ENCODE results near the gene BCLAF1.
"Not testable (repeated sequence)": the region's sequence is repeated elsewhere in the genome, so short reads cannot be mapped to it uniquely, and the experiment has no call there.

BCLAF1 gene

DNA sequence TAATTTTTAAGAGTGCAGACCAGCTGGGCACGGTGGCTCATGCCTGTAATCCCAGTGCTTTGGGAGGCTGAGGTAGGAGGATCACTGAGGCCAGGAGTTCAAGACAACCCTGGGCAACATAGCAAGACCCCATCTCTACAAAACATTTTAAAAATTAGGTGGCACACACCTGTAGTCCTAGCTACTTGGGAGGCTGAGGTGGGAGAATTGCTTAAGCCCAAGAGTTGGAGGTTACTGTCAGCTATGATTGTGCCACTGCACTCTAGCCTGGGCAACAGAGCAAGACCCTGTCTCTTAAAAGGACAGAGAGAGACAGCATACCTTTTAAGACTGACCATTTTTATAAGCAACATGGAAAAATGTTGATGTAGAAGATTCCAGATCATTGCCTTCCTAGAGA lies 18.8 kb upstream of the BCLAF1 start:
- DNase-seq = not testable (repeated sequence)

DNA sequence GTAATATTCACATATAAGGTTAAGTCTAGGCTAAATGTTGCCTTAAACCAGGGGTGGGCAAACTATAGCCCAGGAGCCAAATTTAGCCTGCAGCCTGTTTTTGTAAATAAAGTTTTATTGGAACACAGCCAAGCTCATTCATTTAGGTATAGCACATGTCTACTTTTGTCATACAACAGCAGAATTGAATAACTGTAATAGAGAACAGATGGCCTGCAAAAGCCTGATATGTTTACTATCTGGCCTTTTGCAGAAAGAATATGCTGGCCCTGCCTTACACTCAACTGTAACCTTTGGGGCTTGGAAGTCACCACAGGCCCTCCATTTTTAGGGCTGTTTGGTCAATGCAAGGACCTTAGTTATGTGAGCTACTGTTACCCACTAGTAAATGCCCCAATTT lies 17.7 kb upstream of the BCLAF1 start:
- DNase-seq = peak in 1 of 3 experiments; percentile 20

DNA sequence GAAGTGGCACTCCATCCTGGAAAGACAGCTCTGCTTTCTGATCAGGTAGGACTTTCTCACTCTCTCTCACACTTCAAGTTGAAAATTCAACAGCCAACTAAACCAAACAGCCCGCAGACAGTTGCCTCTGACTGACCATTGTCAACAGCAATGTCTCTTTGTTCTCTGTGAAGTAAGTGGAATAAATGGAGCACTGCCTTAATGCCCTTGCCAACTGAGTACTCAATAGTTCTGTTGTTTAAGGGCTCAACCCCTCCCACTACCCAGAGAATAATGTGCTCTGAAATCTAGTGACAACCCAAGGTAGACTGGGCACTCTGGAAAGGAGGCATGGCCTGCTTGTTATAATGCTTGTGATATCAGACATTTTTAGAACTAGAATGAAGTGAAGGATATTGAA lies 16.8 kb upstream of the BCLAF1 start:
- DNase-seq = no peak

DNA sequence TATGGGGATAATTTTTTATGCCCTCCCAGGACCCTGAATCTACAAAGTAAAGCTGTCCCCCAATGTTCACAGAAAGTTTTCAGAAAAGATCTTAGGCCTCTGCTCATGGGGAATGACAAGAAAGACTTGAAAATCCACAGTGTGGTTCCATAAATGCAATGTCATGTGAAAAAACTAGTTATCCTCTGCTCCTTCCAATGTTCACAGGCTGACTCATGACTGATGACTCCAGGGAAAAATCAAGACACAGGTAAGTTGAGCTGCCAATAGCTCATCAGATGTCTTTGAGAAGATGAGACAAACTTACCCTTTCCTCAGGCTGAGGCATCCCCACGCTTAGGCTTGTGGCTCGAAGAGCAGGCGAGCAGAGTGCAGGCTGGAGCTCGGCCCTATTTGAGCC lies 14.8 kb upstream of the BCLAF1 start:
- no peak for DNase-seq

DNA sequence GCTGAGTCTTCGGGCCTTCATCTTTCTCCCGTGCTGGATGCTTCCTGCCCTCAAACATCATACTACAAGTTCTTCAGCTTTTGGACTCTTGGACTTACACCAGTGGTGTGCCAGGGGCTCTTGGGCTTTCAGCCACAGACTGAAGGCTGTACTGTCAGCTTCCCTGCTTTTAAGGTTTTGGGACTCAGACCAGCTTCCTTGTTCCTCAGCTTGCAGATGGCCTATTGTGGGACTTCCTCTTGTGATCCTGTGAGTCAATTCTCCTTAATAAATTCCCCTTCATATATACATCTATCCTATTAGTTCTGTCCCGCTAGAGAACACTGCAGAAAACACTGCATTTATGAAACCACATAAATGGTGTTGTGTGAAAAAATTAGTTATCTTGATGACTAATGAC lies 13.9 kb upstream of the BCLAF1 start:
- DNase-seq = no peak

DNA sequence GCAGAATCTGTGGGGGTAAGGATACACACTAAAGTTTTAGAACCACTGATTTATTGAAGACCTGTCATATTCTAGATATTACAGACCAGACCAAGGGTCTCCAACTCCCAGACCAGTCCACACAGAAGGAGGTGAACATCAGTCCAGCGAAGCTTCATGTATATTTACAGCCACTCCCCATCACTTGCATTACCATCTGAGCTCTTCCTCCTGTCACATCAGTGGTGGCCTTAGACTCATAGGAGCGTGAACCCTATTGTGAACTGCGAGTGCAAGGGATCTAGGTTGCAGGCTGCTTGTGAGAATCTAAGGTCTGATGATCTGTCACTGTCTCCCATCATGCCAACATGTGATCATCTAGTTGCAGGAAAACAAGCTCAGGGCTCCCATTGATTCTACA lies 5.0 kb upstream of the BCLAF1 start:
- DNase-seq = no peak

DNA sequence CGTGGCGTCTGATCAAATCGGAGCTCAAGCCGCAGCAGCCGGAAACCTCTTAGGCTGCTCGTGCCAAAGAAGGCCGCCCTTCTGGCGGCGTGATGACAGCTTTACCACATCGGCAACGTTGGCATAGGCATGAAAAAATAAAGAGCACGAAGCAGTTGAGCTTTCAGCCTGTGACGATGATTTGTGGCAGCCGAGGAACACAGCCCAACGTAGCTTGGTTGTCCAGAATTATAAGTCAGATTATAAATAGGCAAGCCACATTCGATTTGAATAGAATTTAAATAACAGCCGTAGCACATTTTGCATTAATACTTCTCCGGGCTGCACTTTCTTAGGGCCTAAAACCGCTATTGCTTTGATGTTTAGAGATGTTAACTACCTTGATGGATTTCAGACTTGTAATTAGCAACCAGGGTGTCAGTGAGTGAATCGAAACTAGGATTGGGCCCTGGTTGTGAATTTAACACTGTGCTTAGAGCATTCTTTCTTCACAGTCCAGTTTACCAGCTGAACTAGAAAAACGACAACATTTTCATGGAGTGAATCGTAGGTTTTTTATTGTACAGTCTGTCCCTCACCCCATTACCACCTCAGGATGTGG lies 864 bp upstream of the BCLAF1 start:
- peak; percentile 72 to 95 (median 90) for DNase-seq

DNA sequence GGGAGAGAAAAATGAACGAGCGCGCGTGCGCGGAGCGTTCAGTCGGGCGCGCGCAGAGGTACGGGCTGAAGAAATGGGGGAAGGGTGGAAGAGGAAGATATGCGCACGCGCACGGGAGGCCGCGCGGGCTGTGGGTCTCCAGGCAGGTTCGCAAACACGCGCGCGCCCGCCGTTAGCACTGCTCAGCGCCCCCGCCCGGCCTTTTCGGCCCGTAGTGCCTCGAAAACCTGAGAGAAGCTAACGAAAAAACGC lies 393 bp downstream of the BCLAF1 start:
- peak; percentile 91 to 98 (median 93) for DNase-seq

DNA sequence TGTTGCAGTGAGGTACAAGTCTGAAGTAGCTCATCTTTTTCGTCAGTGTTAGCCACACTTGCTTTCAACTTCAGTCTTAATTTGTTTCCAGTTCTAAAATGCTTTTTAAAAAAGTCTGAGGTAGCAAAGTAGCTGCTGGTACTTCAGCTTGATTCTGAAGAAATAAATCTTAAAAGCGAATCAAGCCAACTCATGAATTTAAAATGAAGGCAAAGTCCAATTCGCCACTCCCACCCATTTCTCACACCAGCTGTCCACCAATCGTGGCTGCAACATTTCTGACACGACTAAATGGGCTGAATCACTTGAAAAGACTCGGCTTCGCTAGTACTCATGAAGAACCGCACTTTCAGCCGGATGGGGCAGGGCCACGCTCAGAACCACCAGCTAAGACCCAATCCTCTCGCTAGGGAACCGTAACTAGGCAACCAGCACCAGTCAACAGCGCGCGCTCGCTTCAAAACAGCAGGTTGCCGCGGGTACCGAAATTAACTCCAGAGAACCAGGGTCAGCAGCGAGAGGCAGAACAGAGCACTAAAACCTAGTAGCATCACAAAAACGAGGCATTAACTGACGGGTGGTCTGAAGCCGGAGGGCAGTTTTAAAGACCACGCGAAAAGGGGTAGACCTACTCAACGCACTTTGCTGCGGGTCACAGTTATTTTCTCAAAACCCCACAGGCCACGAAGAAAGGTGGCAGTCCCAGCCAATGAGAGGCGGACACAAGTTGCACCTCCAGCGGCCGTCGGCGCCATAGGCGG lies 900 bp downstream of the BCLAF1 start:
- DNase-seq = peak; percentile 59 to 95 (median 89)

DNA sequence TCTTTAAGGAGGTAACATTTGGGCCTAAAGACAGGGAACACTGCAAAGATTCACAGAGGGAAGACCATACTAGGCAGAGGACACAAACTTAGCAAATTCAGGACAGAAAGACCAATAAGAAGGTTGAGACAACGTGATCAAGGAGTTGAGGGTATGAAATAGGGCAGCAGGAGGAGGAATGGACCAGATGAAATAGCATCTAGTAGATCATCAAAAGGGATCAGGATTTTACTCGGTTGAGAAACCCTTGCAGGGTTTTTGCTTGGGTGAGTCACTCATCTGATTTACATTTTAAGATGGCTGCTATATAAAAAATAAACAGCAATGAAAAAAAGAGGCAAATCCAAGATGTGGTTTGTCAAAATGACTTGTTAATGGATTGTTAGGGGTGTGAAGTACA lies 4.7 kb downstream of the BCLAF1 start:
- no peak for DNase-seq

DNA sequence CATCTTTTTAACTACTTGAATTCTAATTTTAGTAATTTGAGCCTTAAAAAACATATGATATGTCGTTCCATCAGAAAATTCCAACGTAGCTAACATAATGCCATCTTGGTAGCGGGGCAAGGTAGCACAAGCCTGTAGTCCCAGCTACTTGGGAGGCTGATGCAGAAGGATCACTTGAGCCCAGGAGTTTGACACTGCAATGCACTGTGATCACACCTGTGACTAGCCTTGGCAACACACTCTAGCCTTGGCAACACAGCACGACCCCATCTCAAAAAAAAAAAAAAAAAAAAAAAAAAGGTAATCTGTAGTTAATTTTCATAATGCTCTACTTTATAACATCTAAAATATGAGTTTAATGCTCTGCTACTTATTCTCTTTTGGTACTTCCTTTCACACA lies 6.7 kb downstream of the BCLAF1 start:
- no peak for DNase-seq

DNA sequence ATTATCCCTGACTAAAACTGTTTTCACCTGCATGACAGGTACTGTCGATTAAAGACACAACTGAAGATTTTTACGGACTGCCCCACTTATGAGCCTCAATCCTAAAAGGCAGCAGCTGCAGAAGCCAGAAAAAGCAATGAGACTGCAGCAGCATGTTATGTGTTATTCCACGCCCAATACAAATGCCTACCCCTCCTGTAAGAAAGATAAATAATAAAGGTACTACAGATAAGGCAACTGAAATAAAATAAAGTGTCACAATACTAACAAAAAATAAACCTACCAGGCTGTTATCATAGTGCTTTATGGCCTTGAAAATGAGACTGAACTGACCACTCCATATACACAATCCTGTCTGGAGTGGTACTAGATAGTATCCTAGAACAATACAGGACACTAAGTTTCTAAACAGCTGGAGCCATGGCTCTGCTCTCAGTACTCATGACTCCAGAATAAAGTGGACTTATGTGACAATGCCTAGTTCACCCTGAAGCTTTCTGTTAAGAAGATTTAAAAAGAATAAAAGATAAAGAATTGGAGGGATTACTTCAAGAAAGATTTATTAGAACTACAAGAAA lies 9.5 kb downstream of the BCLAF1 start:
- DNase-seq = no peak

DNA sequence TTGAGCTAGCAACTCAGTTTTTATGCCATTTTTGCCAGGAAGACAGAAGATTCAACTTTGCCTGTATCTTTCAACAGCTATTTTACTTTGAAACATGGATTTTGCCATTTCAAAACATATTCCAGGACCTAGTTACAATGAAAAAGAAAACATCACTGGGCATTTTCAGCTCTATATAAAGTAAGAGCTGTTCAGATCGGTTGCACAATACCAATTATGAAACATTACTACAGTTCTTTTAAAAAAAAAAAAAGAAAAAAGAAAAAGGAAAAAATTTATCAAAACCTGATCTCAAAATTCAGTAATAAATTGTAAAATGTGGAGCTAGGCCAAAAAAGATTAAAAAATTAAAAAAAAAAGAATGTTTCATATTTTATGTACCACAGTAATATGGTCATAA lies 15.6 kb downstream of the BCLAF1 start:
- no peak for DNase-seq

DNA sequence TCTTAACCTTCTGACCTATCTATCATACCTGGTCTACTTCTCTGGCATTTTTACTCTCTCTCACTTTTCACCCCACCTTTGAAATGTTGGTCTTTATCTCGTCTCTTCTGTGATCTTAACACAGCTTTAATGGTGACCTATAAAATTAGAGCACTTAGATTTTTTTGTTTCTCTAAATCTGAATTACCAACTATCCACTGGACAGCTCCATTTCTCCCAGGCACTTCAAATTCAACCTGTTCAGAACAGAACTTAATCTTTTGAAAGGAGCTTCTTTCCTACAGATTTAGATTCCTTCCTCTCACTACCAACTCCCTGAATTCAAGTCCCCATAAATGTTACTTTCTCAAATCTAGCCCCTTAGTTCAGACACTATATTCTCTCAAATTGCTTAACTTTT lies 24.5 kb downstream of the BCLAF1 start:
- DNase-seq = no peak

DNA sequence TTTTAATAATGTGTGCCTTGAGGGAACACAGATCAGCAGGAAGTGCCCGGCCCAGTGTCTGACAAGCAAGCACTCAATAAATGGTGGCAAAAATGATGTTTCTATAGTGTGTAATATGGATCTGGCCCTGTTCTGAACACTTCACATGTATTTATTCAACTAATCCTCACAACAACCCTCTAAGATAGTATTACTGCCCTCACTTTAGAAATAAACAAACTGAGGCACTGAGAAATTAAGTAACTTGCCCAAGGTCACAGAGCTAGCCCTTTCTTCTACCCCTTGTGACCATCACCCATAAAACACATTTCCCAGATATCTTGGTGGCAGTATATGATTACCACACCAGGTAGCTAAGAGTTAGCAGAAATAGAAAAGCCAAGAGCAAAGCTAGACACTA lies 26.7 kb downstream of the BCLAF1 start:
- no peak for DNase-seq

DNA sequence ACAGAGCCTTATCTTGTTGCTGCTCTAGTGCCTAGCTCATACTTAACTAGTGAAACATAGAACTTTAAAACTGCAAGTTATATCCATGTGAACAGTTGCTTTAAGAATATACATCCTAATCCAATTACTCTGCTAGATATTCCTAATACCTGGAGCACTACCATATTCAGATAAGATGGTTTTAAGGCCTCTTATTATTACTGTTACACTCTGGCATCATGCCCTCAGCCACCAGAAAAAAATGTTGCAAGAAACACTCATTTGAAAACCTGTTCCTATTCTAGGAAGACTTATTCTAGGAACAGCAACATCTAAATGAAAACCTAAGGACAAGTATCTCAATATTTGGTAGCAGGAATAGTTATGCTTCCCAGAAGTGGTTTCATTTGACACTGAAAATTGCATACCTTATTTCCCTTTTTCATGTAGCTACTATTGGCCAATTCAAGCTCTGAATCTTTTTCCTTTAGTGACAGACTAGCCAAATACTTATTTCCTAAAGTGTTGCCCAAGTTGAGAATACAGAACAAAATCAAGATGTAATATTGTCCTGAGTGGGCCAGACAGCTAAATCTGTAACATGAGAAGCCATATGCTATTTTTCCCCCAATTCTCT lies 34.7 kb downstream of the BCLAF1 start:
- DNase-seq = no peak

DNA sequence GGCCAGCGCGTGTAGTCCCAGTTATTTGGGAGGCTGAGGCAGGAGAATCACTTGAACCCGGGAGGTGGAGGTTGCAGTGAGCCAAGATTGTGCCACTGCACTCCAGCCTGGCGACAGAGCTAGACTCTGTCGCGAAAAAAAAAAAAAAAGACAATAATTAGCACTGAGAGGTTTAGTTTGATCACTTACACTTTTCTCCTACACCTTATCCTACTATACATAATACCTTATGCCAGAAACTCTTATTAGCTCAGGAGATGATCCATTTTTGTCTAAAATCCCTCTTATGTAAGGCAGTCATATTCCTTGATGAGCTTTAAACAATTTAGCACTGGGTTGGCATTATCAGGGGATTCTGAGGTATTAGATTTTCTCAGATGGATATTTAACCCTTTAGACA lies 35.9 kb downstream of the BCLAF1 start:
- DNase-seq = no peak

DNA sequence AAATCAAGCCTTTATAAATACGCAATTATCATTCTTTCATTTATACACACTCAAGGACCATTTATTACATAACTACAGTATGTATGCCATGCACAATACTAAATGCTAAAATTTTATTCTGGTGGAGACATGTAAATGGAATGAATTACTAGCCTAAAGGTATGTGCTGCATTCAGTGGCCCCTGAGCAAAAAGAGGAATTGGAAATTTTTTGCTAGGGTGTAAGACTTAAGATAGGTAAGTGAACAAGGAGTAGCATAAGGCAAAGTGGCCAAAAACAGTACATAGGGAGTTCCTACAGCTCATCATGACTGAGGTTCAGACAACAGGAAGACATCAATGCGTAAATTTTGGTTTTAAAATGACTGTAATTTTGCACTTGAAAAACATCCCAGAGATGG lies 37.2 kb downstream of the BCLAF1 start:
- peak in 1 of 3 experiments; percentile 47 for DNase-seq

DNA sequence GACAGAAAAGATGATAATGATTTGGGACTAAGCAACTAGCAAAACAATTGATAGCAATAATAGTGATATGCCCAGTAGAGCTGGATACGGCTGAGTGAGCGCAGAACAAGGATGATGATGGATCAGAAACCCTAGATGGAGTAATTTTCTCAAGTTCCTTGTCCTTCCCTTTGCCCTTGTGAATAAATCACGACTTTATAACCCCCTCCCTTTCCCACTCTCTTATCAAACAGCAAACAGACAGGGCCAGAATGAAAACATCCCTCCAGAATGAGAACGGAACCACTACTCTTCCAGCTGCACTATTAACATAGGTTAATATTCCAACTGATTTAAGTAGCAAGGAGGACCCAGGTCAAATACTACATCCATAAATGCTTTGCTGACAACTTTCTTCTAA lies 38.3 kb downstream of the BCLAF1 start:
- DNase-seq = peak in 1 of 3 experiments; percentile 69

DNA sequence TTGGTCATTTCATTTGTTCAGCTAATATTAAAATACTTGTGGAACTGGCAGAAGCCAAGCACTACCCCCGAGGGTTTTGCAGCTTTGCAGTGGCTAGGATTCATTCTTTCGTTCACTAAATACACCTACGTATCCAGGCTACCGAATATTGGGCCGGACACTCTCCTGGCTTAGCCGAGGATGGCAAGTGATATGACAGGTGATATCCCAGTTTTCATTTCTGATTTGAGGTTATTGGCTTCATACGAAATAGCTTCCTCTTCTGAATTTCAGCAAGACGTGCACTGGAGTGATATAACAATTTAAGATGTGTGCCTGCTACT lies 39.0 kb downstream of the BCLAF1 start:
- peak in 1 of 3 experiments; percentile 26 for DNase-seq

DNA sequence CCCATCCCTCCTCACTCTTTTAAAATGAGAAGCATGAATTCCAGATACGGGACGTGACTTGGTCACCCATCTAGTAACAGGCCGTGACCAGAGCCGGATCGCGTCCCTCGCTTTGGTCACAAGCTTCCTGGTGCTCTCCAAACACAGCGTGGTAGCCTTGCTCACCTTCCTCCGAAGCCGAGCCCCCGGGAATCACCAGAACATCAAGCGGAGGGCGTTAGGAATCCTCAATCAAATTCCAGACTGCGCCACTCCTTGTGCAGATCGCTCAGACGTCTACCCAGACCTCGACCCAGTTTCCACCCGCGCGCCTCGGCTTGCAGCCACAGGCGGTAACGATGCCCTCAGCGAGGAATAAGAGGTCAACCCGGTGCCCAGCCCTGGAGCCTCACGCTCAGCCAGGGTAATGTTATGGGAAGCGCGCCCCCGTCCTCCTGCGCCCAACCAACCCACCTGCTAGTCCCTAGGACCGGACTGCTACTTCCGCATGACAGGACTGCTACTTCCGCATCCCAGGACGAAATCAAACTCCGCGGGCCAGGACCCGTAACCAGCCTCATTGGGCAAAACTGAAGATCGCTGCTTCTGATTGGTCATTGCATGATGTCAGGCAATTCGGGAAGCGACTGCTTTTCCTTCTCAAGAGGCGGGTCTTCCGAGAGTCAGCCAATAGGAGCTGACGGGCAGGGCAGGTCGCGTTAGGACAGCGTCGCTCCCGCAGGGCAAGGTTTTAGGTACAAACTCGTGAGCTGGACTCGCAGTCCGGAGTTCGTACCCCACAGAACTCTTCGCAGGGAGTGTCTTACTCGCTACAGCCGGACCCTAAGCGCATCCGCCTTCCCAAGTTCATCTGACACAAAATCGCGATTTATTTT lies 39.6 kb downstream of the BCLAF1 start, which contains the start of gene MTFR2:
Gene MTFR2 (minus strand): TSS at position 501 of the 875 bp plus-strand sequence. CDS start 1,212 bp downstream, outside the sequence.
- DNase-seq = peak; percentile 98 to 100 (median 98)

DNA sequence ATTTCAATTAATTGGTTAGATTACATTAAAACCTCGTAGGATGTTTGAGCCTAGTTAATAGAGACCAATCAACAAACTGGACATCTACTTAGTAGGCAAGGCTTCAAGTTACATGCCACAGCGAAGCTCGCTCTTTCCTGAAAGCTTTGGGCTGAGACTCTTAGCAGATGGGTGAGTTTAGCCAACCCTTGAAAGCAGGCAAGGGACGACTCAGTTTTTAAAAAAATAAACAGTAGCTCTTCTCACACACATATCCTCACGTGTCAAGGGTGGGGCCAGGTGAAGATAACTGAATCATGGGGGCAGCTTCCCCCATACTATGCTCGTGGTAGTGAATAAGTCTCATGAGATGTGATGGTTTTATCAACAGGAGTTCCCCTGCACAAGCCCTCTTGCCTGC lies 40.3 kb downstream of the BCLAF1 start:
- peak in 1 of 3 experiments; percentile 49 for DNase-seq

DNA sequence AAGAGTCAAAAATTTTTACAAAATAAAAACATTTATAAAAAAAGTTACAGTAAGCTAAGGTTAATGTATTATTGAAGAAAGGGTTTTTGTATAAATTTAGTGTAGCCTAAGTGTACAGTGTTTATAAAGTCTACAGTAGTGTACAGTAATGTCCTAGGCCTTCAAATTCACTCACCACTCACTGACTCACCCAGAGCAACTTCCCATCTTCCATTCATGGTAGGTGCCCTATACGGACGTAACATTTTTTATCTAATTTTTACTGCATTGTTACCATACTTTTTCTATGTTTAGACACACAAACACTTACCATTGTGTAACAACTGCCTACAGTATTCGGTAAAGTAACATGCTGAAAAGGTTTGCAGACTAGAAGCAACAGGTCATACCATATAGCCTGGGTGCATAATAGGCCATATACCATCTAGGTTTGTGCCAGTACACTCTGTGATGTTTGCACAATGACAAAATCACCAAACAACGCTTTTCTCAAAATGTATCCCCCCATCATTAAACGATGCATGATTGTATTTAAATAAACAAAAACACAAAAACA lies 45.5 kb downstream of the BCLAF1 start:
- no peak for DNase-seq
